Omental fat pad (tissue), 4 donors: ENCODE results near the gene CELF4. TPM values are rescaled to one million over a fixed set of nuclear protein-coding genes. Genes with fewer than 3 reads are reported as not detected.

Experiments
- ATAC-seq: fragments of 150-250 bp; one replicate; pipeline ENCODE4 v1.9.1; 2016; ENCODE audit warnings: mild to moderate bottlenecking, moderate library complexity; ENCODE audit not compliant: low FRiP score
- DNase-seq: peaks from one replicate; pipeline ENCODE4 v3.0.0-alpha.2; 2019; ENCODE audit warnings: low spot score
- total RNA-seq, 4 donors: library from RNA; depleted of rRNA; stranded (reverse); fragments of >200 nt; gene quantifications; one replicate each; pipeline ENCODE4 v1.1.0, GENCODE V29; 2016
- TF ChIP-seq, protein P1 (sequence below), 3 donors: fragments of 450-650 bp; IDR thresholded peaks; one replicate each; pipeline ENCODE4 v1.5.1; 2016 to 2017; ENCODE audit warnings: antibody characterized with exemption in 3 of 3, mild to moderate bottlenecking in 3 of 3, moderate library complexity in 2 of 3

Gene CELF4
- total RNA-seq, 4 donors from 2014 or later, result 0.37 to 0.47 TPM; not detected in 2

DNA sequence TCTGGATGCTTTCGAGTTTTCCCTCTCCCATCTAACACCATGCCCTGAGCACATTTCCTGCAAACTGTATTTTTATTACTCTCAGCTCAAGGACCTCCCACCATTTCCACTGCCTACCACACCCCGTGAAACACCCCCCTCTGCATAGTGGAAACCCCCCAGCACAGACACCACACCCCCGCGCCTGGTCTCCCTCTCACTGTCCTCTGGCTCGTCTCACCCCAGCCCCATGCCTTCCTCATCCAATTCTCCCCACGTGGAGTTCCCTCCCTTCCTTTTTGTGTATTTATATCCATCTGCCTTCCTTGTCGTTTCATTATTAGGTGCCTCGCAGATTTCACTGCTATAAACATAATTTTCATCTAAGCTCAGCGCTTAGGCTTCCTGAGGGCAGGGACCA is 307.5 kb downstream of the CELF4 start:
- TF ChIP-seq, protein P1, sequence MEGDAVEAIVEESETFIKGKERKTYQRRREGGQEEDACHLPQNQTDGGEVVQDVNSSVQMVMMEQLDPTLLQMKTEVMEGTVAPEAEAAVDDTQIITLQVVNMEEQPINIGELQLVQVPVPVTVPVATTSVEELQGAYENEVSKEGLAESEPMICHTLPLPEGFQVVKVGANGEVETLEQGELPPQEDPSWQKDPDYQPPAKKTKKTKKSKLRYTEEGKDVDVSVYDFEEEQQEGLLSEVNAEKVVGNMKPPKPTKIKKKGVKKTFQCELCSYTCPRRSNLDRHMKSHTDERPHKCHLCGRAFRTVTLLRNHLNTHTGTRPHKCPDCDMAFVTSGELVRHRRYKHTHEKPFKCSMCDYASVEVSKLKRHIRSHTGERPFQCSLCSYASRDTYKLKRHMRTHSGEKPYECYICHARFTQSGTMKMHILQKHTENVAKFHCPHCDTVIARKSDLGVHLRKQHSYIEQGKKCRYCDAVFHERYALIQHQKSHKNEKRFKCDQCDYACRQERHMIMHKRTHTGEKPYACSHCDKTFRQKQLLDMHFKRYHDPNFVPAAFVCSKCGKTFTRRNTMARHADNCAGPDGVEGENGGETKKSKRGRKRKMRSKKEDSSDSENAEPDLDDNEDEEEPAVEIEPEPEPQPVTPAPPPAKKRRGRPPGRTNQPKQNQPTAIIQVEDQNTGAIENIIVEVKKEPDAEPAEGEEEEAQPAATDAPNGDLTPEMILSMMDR (IDR thresholded peaks at IDR 0.05), result no peak
- ATAC-seq (no peak), DNase-seq (no peak)

DNA sequence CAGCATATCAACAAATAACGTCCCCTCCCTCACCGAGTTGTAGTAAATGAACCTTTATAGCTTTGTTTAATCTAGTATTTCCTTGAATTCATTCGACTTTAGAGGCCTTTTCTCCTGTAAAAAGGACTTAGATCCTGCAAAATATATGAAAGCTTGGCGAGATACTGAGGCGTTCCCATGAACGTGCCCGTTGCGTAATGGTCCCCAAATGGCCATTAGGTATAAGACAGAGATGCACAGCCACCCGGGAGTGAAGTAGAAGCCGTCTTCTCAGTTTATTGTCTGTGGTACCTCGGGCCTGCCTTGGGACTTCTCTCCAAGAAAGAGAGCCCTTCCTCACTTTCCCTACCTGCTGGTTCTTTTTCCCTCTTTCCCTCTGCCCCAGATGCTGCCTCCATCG is 310.6 kb downstream of the CELF4 start:
- DNase-seq (no peak), ATAC-seq (no peak)
- TF ChIP-seq, protein P1 (IDR thresholded peaks at IDR 0.05), result no peak

DNA sequence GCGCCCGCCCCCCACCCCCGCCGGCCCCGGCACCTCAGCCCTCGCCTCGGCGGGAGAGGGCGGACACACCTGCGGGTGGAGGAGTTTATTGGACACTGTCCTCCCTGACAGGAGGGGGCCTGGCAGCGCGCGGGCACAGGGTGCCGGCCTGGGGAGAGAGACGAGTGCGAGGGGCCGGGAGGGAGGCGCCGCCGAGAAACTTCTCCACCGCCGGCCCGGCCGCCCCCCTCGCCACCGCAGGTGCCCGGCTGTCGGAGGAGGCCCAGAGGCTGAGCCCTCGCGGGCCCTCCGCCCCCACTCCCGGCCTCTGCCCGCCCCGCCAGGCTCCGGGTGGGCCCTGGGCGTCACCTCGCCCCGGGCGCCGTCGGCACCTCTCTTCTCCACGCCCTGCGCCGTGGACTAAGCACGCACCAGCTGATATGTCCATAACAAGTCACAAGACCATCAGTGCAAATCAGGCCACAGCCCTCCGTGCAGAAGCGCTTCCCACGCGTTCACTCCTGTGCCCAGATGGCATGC is 311.3 kb downstream of the CELF4 start:
- DNase-seq, result no peak
- TF ChIP-seq, protein P1 (IDR thresholded peaks at IDR 0.05), result no peak
- no peak for ATAC-seq

DNA sequence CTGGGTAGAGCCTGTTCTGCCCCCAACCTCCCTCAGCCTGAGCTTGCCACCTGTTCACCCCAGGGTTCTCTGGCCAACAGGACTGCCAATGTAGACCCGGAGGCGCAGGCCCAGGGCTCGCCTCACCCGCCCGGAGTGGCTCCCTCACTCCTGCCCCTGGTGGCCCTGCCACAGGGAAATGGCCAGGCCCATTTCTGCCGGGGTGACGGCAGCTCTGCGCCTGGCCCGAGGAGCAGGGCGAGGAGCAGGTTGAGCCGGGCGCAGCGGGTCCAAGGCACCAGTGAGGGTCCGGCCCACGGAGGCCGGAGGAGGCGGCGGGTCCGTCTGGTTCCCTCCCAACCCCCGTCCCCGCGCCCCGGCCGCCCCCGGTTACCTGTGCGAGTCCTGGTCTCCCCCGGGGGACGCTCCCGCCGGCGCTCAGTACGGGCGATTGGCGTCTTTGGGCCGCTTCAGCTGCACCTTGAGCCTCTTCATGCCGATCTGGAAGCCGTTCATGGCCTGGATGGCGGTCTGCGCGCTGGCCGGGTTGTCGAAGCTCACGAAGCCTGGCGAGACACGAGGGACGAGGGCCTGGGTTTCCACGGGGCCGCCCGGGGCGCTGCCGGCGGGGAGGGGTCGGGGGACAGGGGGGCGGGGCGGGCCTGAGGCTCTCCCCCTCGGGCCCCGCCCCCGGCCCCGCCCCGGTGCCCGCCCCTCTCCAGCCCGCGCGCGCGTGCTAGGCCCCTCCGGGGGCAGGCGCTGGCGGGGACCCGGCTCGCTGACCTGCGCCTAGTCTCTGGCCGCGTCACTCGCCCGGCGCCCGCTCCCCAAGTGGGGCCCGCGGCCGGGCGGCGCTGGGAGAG is 312.0 kb downstream of the CELF4 start:
- TF ChIP-seq, protein P1 (IDR thresholded peaks at IDR 0.05), result no peak
- no peak for DNase-seq
- ATAC-seq, result no peak

DNA sequence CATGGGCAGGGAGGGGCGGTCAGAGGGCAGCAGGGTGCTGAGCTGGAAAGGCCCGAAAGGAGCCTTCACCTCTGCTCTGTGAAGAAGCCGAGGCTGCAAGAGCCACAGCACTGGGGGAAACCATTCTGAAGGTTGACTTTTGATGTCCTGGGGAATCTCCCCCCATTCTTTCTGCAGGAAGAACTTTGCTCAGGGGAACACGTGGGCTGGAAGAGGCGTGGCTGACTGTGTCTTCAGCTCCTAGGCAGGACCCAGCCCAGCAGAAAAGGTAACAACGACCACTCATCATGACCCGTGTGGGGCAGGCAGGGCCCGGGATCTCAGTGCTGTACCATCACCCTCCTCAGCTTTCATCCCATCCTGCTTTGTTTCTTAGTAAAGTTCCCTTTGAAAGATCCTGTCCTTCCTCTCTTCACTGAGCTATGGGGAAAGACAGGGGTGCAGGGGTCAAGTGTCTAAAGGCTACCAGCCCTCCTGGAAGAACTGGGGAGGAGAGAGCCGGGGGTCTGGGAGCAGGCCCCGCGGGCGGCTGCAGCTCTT is 312.7 kb downstream of the CELF4 start:
- DNase-seq, result no peak
- no peak for ATAC-seq
- TF ChIP-seq, protein P1 (IDR thresholded peaks at IDR 0.05), result no peak

DNA sequence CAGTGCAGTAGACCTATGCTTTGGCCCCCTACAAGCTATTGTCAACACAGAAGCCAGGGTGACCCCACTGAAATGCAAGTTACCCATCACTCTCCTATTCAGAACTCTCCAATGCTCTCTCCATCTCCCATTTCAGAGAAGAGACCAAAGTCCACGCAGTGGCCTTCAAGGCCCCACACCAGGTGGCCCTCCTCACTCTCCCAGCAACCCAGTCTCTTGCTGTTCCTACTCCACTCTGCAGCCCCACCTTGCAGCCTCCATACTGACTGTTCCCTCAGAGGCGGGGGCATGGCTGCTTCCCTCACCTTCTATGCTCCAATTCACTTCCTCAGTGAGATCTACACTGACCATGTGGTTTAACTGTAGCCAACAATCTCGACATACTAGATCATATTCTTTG is 313.3 kb downstream of the CELF4 start:
- no peak for DNase-seq
- ATAC-seq, result no peak
- TF ChIP-seq, protein P1 (IDR thresholded peaks at IDR 0.05), result no peak
